Kidney (tissue), 14 donors: ENCODE measurements around the gene GAPT. TPM values are rescaled to one million over a fixed set of nuclear protein-coding genes. Genes with fewer than 3 reads are reported as not detected.
A peak's percentile ranks its signal among the peaks of the same experiment; 100 is the strongest.

Source experiments
- DNase-seq, 5 donors: peaks; one replicate each; pipeline ENCODE4 v3.0.0-alpha.2; 2013 to 2020
- FAIRE-seq: peaks from 2 replicates; lab custom pipeline; 2012; peaks lifted over from hg19 to GRCh38; lab: Jason Lieb, UNC
- H3K27ac ChIP-seq, 2 donors: one replicate each; pipeline ENCODE4 v1.7.0; 2013; ENCODE audit warnings: low read depth in 2 of 2, low read length in 2 of 2, inconsistent platforms in 1 of 2
- H3K27me3 ChIP-seq: one replicate; pipeline ENCODE4 v1.7.1; 2013; ENCODE audit warnings: low read length, inconsistent platforms; ENCODE audit not compliant: control insufficient read depth, insufficient read depth
- H3K36me3 ChIP-seq, 3 donors: one replicate each; pipeline versions ENCODE4 v1.7.0 to v1.7.1; 2013; ENCODE audit warnings: low read length in 3 of 3, control low read depth in 1 of 3, inconsistent platforms in 1 of 3; ENCODE audit not compliant: insufficient read depth in 3 of 3, control insufficient read depth in 2 of 3
- H3K4me1 ChIP-seq, 3 donors: one replicate each; pipeline versions ENCODE4 v1.7.0 to v1.7.1; 2013; ENCODE audit warnings: low read length in 3 of 3, inconsistent platforms in 1 of 3, low read depth in 1 of 3; ENCODE audit not compliant: control insufficient read depth in 2 of 3, insufficient read depth in 2 of 3
- H3K4me3 ChIP-seq, 3 donors: one replicate each; pipeline versions ENCODE4 v1.7.0 to v1.8.1; 2013; ENCODE audit warnings: low read length in 3 of 3, control low read depth in 1 of 3, inconsistent platforms in 1 of 3
- H3K9ac ChIP-seq, 3 donors: one replicate each; pipeline versions ENCODE4 v1.7.0 to v1.7.1; 2013; ENCODE audit warnings: low read length in 3 of 3, control low read depth in 1 of 3, inconsistent platforms in 1 of 3
- H3K9me3 ChIP-seq, 3 donors: one replicate each; pipeline versions ENCODE4 v1.7.0 to v1.7.1; 2013; ENCODE audit warnings: low read length in 3 of 3, control low read depth in 1 of 3, inconsistent platforms in 1 of 3; ENCODE audit not compliant: control insufficient read depth in 2 of 3, insufficient read depth in 1 of 3
- intact Hi-C: fragments of 100-400 bp; cut with DNase I; formaldehyde crosslinking; loops from one replicate; pipeline ENCODE4 v1.11.1; 2022
- polyA plus RNA-seq: library from polyadenylated mRNA; stranded (reverse); fragments of 350-450 nt; fragmentation: Illumina TruSeq; extraction: RNeasy Lipid Tissue Mini Kit (QIAGEN cat#74804); gene quantifications from one replicate; pipeline ENCODE4 v1.2.3, GENCODE V29; 2014; ENCODE audit warnings: low read depth, low replicate concordance; ENCODE audit not compliant: insufficient read depth
- total RNA-seq: library from RNA; stranded (reverse); fragmentation: NEBNext Ultra II Directional; extraction: Animal tissue kit (Norgen Biotek cat#: 25700); gene quantifications from one replicate; pipeline ENCODE4 v1.2.1, GENCODE V29; 2021
- TF ChIP-seq, protein P1 (sequence below): IDR thresholded peaks from 3 replicates; pipeline ENCODE4 v1.5.1; 2012; ENCODE audit warnings: mild to moderate bottlenecking, moderate library complexity, borderline replicate concordance; ENCODE audit not compliant: insufficient read depth; ENCODE audit errors: extremely low read depth
- donor health status: control.
- donor health status: control.
- donor health status: control.
- donor health status: control.
- donor health status: control.
- donor health status: DM: yes; HTN: yes; CAD: no.
- donor health status: Normal renal cell carcinoma (clear cell type).

The GAPT gene
- total and polyA plus RNA-seq, 2 donors from 2014 or later, result 0.32 to 3.9 TPM

DNA sequence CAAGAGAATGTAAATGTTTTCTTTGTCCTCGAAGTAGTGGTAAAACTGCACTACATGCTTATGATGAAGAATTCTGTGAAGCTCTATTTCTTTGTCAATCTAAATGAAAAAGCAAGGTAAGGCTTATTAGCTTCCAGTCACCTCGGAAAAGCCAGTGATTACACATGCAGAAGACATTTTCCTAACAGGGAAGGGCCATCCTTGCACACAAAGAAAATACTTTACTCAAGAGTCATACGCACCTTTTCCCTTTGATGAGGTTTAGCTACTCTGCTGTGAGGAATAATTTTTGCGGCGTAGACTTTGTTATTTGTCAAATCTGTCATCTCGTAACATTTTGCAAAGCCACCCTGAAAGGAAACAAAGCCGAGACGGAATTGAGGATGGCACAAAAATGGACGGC, 32.5 kb upstream of the GAPT start:
- Histone ChIP-seq H3K9ac (peak overlapping the region in 2 of 3 donors; percentile 70 to 83), H3K4me1 (peaks cover 0 to 3% (median 0%) of the 10 kb centered on the region in 3 donors), H3K36me3 (peaks cover 10 to 21% (median 12%) of the 10 kb centered on the region in 3 donors), H3K9me3 (no peaks in the 10 kb centered on the region), H3K27me3 (no peaks in the 10 kb centered on the region), H3K4me3 (peak overlapping the region; percentile 67 to 81 (median 74)), H3K27ac (no peak overlapping the region)
- peak in 2 of 5 donors; percentile 15 to 59 for DNase-seq
- TF ChIP-seq, protein P1, sequence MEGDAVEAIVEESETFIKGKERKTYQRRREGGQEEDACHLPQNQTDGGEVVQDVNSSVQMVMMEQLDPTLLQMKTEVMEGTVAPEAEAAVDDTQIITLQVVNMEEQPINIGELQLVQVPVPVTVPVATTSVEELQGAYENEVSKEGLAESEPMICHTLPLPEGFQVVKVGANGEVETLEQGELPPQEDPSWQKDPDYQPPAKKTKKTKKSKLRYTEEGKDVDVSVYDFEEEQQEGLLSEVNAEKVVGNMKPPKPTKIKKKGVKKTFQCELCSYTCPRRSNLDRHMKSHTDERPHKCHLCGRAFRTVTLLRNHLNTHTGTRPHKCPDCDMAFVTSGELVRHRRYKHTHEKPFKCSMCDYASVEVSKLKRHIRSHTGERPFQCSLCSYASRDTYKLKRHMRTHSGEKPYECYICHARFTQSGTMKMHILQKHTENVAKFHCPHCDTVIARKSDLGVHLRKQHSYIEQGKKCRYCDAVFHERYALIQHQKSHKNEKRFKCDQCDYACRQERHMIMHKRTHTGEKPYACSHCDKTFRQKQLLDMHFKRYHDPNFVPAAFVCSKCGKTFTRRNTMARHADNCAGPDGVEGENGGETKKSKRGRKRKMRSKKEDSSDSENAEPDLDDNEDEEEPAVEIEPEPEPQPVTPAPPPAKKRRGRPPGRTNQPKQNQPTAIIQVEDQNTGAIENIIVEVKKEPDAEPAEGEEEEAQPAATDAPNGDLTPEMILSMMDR, result no peak
- no peak for FAIRE-seq
- intact Hi-C loops, result no loop called here

DNA sequence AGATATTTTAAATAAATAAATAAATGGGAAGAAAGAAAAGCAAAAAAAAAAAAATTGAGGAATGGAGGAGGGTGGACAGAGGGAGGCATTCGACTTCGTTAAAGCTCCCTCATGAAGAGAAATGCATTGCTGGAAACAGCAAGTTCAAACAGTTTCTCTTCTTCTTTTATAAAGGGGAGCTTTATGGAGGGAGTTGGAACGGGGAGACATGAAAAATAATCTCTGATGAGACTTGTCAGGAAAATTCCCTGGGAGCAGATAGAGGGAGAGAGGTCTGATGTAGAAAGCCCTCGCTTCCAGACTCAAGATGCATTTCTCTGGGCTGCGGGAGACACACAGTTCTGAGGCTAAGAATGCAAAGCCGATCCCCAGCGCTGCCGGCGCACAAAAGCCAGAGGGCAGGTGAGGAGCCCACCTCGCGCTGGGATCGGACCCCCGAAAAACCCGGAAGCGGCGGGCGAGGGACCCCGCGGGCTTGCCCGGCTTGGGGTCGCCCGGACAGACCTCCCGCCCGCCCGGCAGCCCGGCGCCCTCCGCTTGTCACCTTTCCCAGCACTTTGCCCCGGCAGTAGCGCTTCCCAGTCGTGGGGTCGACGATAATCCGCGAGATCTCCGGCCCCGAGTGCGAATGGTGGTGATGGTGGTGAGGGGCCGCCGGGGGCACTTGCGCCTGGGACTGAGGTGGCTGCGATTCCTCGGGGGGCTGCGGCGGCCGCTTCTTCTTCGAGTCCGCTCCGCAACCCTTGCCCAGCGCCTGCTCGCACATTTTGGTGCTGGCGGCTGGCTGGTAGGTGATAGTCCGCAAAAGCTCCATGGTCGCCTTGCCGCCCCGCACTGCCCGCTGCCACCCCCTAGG, 31.9 kb upstream of the GAPT start:
- Histone ChIP-seq H3K27me3 (no peaks in the 10 kb centered on the region), H3K4me1 (peaks cover 0 to 3% (median 0%) of the 10 kb centered on the region in 3 donors), H3K27ac (peak overlapping the region; percentile 85 to 95), H3K36me3 (peaks cover 7 to 17% (median 9%) of the 10 kb centered on the region in 3 donors), H3K4me3 (peak overlapping the region; percentile 67 to 81 (median 74)), H3K9ac (peak overlapping the region; percentile 70 to 83 (median 74)), H3K9me3 (no peaks in the 10 kb centered on the region)
- DNase-seq (peak in 3 of 5 donors; percentile 56 to 71 (median 69)), FAIRE-seq (no peak)
- TF ChIP-seq, protein P1, result peak; percentile 0
- intact Hi-C loops, result loop anchor here (5.0 to 10.0 kb wide), 2 partner anchors 685 to 1162 kb away; no protein-coding TSS in a partner anchor

DNA sequence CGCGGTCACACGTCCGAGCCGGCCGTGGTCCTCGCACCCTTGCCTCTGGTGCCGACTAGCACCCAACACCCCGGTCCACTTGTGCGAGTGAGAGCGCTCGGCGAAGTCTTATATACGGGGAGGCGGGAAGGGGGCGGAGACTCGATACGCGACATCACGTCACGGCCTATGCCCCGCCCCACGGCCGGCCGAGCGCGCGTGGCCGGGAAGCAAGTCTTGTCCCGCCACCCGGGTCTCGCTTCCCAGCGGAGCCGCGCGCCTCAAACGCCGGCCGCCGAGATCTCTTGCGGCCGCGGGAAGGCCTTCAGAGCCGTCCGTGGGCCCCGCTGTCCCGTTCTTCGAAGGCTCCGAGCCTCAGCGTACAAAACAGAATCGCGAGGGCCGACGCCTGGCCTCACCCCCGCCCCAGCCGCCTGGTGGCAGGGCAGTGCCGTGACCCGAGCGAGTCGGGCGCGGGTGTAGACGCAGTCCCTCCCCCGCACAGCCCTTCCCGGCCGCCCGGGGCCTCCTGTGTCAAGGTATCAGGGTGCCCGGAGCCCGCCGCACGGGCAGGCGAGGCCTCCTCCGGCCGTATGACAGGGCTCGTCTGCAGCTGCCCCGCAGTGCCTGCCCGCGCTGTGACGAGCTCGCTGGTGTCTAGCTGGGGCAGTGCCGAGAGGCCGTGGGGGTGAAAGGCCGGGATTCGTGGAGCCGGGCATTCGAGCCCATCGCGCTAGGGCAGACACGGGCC, 31.1 kb upstream of the GAPT start, which contains the start of gene PLK2:
Gene PLK2 (minus strand): TSS at position 85 of the 730 bp plus-strand sequence. CDS start 127 bp downstream, outside the sequence.
- Histone ChIP-seq H3K4me1 (peaks cover 0 to 3% (median 0%) of the 10 kb centered on the region in 3 donors), H3K9me3 (no peaks in the 10 kb centered on the region), H3K4me3 (peak within 1 kb of the TSS; percentile 67 to 81 (median 74)), H3K36me3 (peaks cover 2 to 9% (median 4%) of the 10 kb centered on the region in 3 donors), H3K27ac (peak within 1 kb of the TSS; percentile 94 to 95), H3K27me3 (no peaks in the 10 kb centered on the region), H3K9ac (peak within 1 kb of the TSS; percentile 70 to 83 (median 74))
- DNase-seq (peak; percentile 93 to 97 (median 96)), FAIRE-seq (peak; percentile 41)
- intact Hi-C loops, result loop anchor here (5.0 to 10.0 kb wide), 2 partner anchors 685 to 1163 kb away; no protein-coding TSS in a partner anchor
- TF ChIP-seq, protein P1, result peak; percentile 28
